ENCODE results near the gene FAM3C. TPM values are rescaled to one million over a fixed set of nuclear protein-coding genes. Genes with fewer than 3 reads are reported as not detected.

Gene FAM3C
- total and polyA plus RNA-seq, 2 of the 4 experiments (the other 2 are of a cell fraction): 11.5 to 45.8 TPM

DNA sequence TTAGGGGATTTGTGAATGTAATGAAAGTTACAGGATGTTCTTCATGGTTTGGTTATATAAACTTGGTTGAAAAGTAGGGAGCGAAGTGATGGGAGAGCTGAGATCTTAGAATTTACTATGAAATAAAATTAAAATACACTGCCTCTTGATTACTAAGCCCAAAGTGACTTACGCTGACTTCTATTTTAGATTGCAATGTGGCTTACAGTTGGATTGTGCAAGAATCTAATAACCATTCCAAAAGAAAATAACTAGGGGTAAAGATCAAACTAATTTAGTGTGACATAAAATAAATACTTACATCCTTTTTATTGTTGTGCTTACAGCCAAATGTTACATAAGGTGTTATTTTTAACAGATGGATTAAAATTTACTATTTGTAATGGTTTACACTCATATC lies 52.0 kb downstream of the FAM3C start:
- dilution Hi-C loops (cut with HindIII; ENCODE audit: low sequenced_read_pairs, unreplicated experiment): no loop called here
- DNase-seq: no peak
- POLR2A ChIA-PET (ENCODE audit: unreplicated experiment): no interaction called here

More for the DNA sequence above, 52.0 kb downstream of the FAM3C start:
- in situ Hi-C loops (cut with MboI; ENCODE audit: low sequenced_read_pairs): loop anchor here (25.0 kb wide), 2 partner anchors 207 to 357 kb away; partner anchors contain the start of gene CPED1
- no peak overlapping the region for H2AK5ac ChIP-seq (ENCODE audit: low read depth, low read length)
- 0 out of 2 replicates have a peak, but pooled peaks have one; percentile 9 for ATAC-seq (ENCODE audit: low read depth)
- peaks cover 8% of the 10 kb centered on the region for H3K36me3 ChIP-seq (ENCODE audit: control insufficient read depth, insufficient read depth, low read length)
- no peaks in the 10 kb centered on the region for H3K79me1 ChIP-seq (ENCODE audit: low read depth in 1 of 2, low read length in 2 of 2)
- H4K91ac ChIP-seq (ENCODE audit: insufficient read depth, low read depth, low read length): no peak overlapping the region
- no peak overlapping the region for H3K27ac ChIP-seq (ENCODE audit: insufficient read depth, low read length)
- no peak overlapping the region; a peak in 1 of 4 replicates for H4K8ac ChIP-seq (ENCODE audit: low read depth in 2 of 2, low read length in 2 of 2)
- H3K4me1 ChIP-seq (ENCODE audit: control insufficient read depth, insufficient read depth, low read length): peaks cover 8% of the 10 kb centered on the region
- H3K56ac ChIP-seq (ENCODE audit: extremely low read depth, insufficient read depth, low read length): no peak overlapping the region
- H3K9ac ChIP-seq (ENCODE audit: low read depth, low read length): no peak overlapping the region
- no peak overlapping the region for H4K5ac ChIP-seq (ENCODE audit: low read depth, low read length)
- peak; percentile 80 for TF ChIP-seq CEBPB (IDR thresholded peaks at IDR 0.05; ENCODE audit: low read depth, low read length)
- TF ChIP-seq, protein P1, sequence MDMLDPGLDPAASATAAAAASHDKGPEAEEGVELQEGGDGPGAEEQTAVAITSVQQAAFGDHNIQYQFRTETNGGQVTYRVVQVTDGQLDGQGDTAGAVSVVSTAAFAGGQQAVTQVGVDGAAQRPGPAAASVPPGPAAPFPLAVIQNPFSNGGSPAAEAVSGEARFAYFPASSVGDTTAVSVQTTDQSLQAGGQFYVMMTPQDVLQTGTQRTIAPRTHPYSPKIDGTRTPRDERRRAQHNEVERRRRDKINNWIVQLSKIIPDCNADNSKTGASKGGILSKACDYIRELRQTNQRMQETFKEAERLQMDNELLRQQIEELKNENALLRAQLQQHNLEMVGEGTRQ (IDR thresholded peaks at IDR 0.05; ENCODE audit: low read depth, low read length): no peak
- TF ChIP-seq, protein P2, sequence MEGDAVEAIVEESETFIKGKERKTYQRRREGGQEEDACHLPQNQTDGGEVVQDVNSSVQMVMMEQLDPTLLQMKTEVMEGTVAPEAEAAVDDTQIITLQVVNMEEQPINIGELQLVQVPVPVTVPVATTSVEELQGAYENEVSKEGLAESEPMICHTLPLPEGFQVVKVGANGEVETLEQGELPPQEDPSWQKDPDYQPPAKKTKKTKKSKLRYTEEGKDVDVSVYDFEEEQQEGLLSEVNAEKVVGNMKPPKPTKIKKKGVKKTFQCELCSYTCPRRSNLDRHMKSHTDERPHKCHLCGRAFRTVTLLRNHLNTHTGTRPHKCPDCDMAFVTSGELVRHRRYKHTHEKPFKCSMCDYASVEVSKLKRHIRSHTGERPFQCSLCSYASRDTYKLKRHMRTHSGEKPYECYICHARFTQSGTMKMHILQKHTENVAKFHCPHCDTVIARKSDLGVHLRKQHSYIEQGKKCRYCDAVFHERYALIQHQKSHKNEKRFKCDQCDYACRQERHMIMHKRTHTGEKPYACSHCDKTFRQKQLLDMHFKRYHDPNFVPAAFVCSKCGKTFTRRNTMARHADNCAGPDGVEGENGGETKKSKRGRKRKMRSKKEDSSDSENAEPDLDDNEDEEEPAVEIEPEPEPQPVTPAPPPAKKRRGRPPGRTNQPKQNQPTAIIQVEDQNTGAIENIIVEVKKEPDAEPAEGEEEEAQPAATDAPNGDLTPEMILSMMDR (conservative IDR thresholded peaks at IDR 0.05; ENCODE audit: low read depth, low read length): no peak
- no TSS peak for BruUV-seq (replicated peaks)
- H2BK120ac ChIP-seq (ENCODE audit: low read depth, low read length): no peak overlapping the region
- H3K4me3 ChIP-seq (ENCODE audit: insufficient read depth, low read depth, low read length): no peak overlapping the region
- H2BK20ac ChIP-seq (ENCODE audit: low read depth, low read length): no peak overlapping the region
- no peaks in the 10 kb centered on the region for H4K20me1 ChIP-seq (ENCODE audit: insufficient read depth, low read length)
- H3K4ac ChIP-seq (ENCODE audit: low read depth, low read length): no peak overlapping the region
- no peak overlapping the region for H3K18ac ChIP-seq (ENCODE audit: low read depth, low read length)
- H3K14ac ChIP-seq (replicated peaks; ENCODE audit: low read depth, low read length): peak overlapping the region; percentile 16; the same call in 1 of the 2 replicates
- no CpG with 5 or more reads among the region's 2 CpGs for WGBS, 2 experiments (ENCODE audit: extremely low coverage in 2 of 2, insufficient read length in 1 of 2)
- no peak overlapping the region for H2AFZ ChIP-seq (replicated peaks; ENCODE audit: low read length, poor library complexity)
- CTCF ChIA-PET: no interaction called here
- H2BK15ac ChIP-seq (ENCODE audit: low read depth, low read length): peak overlapping the region; percentile 31; the same call in 1 of the 3 replicates
- H3K23ac ChIP-seq (ENCODE audit: low read depth, low read length): no peak overlapping the region
- no peak overlapping the region; the same call in 1 of the 2 replicates for H3K4me2 ChIP-seq (ENCODE audit: low read depth, low read length)
- intact Hi-C loops (cut with micrococcal nuclease): no loop called here
- H3K9me3 ChIP-seq (ENCODE audit: control insufficient read depth, insufficient read depth, low read length): no peaks in the 10 kb centered on the region
- H3K27me3 ChIP-seq (ENCODE audit: control insufficient read depth, insufficient read depth, low read length): no peaks in the 10 kb centered on the region
- peaks cover 16% of the 10 kb centered on the region for H3K9me1 ChIP-seq (ENCODE audit: insufficient read depth, low read length)
- H2AK9ac ChIP-seq (replicated peaks; ENCODE audit: low read depth, low read length, poor library complexity): no peak overlapping the region
- H2BK5ac ChIP-seq (ENCODE audit: low read depth, low read length, poor library complexity, severe bottlenecking): peak overlapping the region; percentile 68

Measured in IMR-90 (cell line).